Stimulated activated naive B cell treated with anti-CD40 and anti-IgM and Interleukin-4, amounts not matched to agents 10 μg/mL and 1 μg/mL and 100 μg/mL, for 72 hours (primary cell): ENCODE data around the gene RAD23A.
A peak's percentile ranks its signal among the peaks of the same experiment; 100 is the strongest.
"Not testable (repeated sequence)": the region's sequence is repeated elsewhere in the genome, so short reads cannot be mapped to it uniquely, and the experiment has no call there.

Experiments
- ATAC-seq, 2 donors: fragments of 150-1000 bp; cut with Tn5 transposase; replicated peaks; 2 replicates each; pipeline ENCODE4 v1.10.0; 2021; ENCODE audit warnings: moderate library complexity in 1 of 2
- DNase-seq: peaks from one replicate; pipeline ENCODE4 v3.0.0; 2021
- H3K27ac Mint-ChIP-seq: one replicate; pipeline ENCODE4 v1.8.0; 2022; ENCODE audit warnings: mild to moderate bottlenecking, mixed read lengths
- H3K27me3 Mint-ChIP-seq, 2 donors: one replicate each; pipeline ENCODE4 v1.8.0; 2022; ENCODE audit warnings: mixed read lengths in 2 of 2
- H3K36me3 Mint-ChIP-seq, 2 donors: one replicate each; pipeline ENCODE4 v1.8.0; 2022; ENCODE audit warnings: mixed read lengths in 2 of 2, mild to moderate bottlenecking in 1 of 2
- H3K4me1 Mint-ChIP-seq, 2 donors: one replicate each; pipeline ENCODE4 v1.8.0; 2022; ENCODE audit warnings: mixed read lengths in 2 of 2, mild to moderate bottlenecking in 1 of 2
- H3K4me3 Mint-ChIP-seq, 2 donors: one replicate each; pipeline ENCODE4 v1.8.0; 2022; ENCODE audit warnings: mild to moderate bottlenecking in 2 of 2, mixed read lengths in 2 of 2, moderate library complexity in 1 of 2
- H3K9me3 Mint-ChIP-seq, 2 donors: one replicate each; pipeline ENCODE4 v1.8.0; 2022; ENCODE audit warnings: mixed read lengths in 2 of 2, mild to moderate bottlenecking in 1 of 2

The RAD23A gene

GRCh38 chr19:12955996-12956395 is 10.3 kb downstream of the RAD23A start:
- DNase-seq (no peak), ATAC-seq (no peak)
- Mint-ChIP-seq H3K27ac (peak overlapping the region; percentile 94), H3K4me1 (peaks cover 32 to 41% of the 10 kb centered on the region in 2 donors), H3K36me3 (peaks cover 24 to 43% of the 10 kb centered on the region in 2 donors), H3K27me3 (no peaks in the 10 kb centered on the region), H3K9me3 (no peaks in the 10 kb centered on the region), H3K4me3 (peak overlapping the region; percentile 95 to 96)

GRCh38 chr19:12956446-12957388 is 11.1 kb downstream of the RAD23A start, which contains the start of gene GADD45GIP1:
Gene GADD45GIP1, minus strand, starts transcription at chr19:12957223. Its CDS starts 11 bp downstream, at chr19:12957212.
- H3K27me3 Mint-ChIP-seq, result no peaks in the 10 kb centered on the region
- DNase-seq, result peak; percentile 84
- H3K36me3 Mint-ChIP-seq, result peaks cover 18 to 36% of the 10 kb centered on the region in 2 donors
- ATAC-seq, result peak; percentile 93 to 95
- H3K4me3 Mint-ChIP-seq, result peak within 1 kb of the TSS; percentile 95 to 96
- peaks cover 32 to 41% of the 10 kb centered on the region in 2 donors for H3K4me1 Mint-ChIP-seq
- no peaks in the 10 kb centered on the region for H3K9me3 Mint-ChIP-seq
- H3K27ac Mint-ChIP-seq, result peak within 1 kb of the TSS; percentile 100

GRCh38 chr19:12957389-12957952 is 11.8 kb downstream of the RAD23A start:
- H3K9me3 Mint-ChIP-seq, DNase-seq, H3K27me3 Mint-ChIP-seq: not testable (repeated sequence)
- H3K36me3 Mint-ChIP-seq, result peaks cover 14 to 32% of the 10 kb centered on the region in 2 donors
- peaks cover 32 to 39% of the 10 kb centered on the region in 2 donors for H3K4me1 Mint-ChIP-seq
- H3K4me3 Mint-ChIP-seq, result peak overlapping the region; percentile 95 to 96
- peak; percentile 42 to 47 for ATAC-seq
- peak overlapping the region; percentile 100 for H3K27ac Mint-ChIP-seq

- Mint-ChIP-seq H3K4me1 (peaks cover 17 to 19% of the 10 kb centered on the region in 2 donors), H3K9me3 (peaks cover 0 to 1% of the 10 kb centered on the region in 2 donors), H3K36me3 (peaks cover 2 to 13% of the 10 kb centered on the region in 2 donors), H3K27me3 (no peaks in the 10 kb centered on the region), H3K27ac (no peak overlapping the region), H3K4me3 (no peak overlapping the region)
- DNase-seq, result no peak
- no peak for ATAC-seq
These were observed 13.8 kb downstream of the RAD23A start for GRCh38 chr19:12959481-12959880.

GRCh38 chr19:12965017-12965811 is 19.6 kb downstream of the RAD23A start:
- DNase-seq, result peak; percentile 75
- Mint-ChIP-seq H3K4me3 (peak overlapping the region; percentile 87 to 89), H3K36me3 (no peaks in the 10 kb centered on the region), H3K9me3 (peaks cover 0 to 1% of the 10 kb centered on the region in 2 donors), H3K27me3 (no peaks in the 10 kb centered on the region), H3K4me1 (peaks cover 7 to 12% of the 10 kb centered on the region in 2 donors), H3K27ac (peak overlapping the region; percentile 34)
- peak; percentile 97 to 98 for ATAC-seq

GRCh38 chr19:12965812-12966135 is 20.1 kb downstream of the RAD23A start:
- Mint-ChIP-seq H3K4me3 (peak overlapping the region; percentile 67 to 89), H3K4me1 (peaks cover 7 to 12% of the 10 kb centered on the region in 2 donors), H3K36me3 (no peaks in the 10 kb centered on the region), H3K27ac (no peak overlapping the region), H3K9me3 (peaks cover 0 to 1% of the 10 kb centered on the region in 2 donors), H3K27me3 (no peaks in the 10 kb centered on the region)
- ATAC-seq (no peak), DNase-seq (no peak)

- Mint-ChIP-seq H3K9me3 (no peaks in the 10 kb centered on the region), H3K4me3 (no peak overlapping the region), H3K27me3 (no peaks in the 10 kb centered on the region), H3K4me1 (peaks cover 5 to 12% of the 10 kb centered on the region in 2 donors), H3K27ac (no peak overlapping the region), H3K36me3 (no peaks in the 10 kb centered on the region)
- DNase-seq (no peak), ATAC-seq (no peak)
These were observed 22.2 kb downstream of the RAD23A start for GRCh38 chr19:12967907-12968306.

- ATAC-seq (no peak), DNase-seq (no peak)
- Mint-ChIP-seq H3K27me3 (peaks cover 0 to 5% of the 10 kb centered on the region in 2 donors), H3K36me3 (no peaks in the 10 kb centered on the region), H3K4me3 (no peak within 1 kb of the TSS), H3K4me1 (peaks cover 5 to 12% of the 10 kb centered on the region in 2 donors), H3K27ac (no peak within 1 kb of the TSS), H3K9me3 (no peaks in the 10 kb centered on the region)
These were observed 23.8 kb downstream of the RAD23A start, which contains the start of gene DAND5 for GRCh38 chr19:12969292-12969988. Gene DAND5, plus strand, starts transcription at chr19:12969576. Its CDS starts 85 bp downstream, at chr19:12969661.

GRCh38 chr19:12970070-12970820 is 24.6 kb downstream of the RAD23A start:
- Mint-ChIP-seq H3K4me1 (peaks cover 2 to 7% of the 10 kb centered on the region in 2 donors), H3K9me3 (no peaks in the 10 kb centered on the region), H3K27ac (no peak overlapping the region), H3K27me3 (peaks cover 0 to 10% of the 10 kb centered on the region in 2 donors), H3K4me3 (no peak overlapping the region), H3K36me3 (no peaks in the 10 kb centered on the region)
- no peak for ATAC-seq
- no peak for DNase-seq

GRCh38 chr19:12973236-12973635 is 27.6 kb downstream of the RAD23A start:
- Mint-ChIP-seq H3K27ac (no peak overlapping the region), H3K9me3 (no peaks in the 10 kb centered on the region), H3K27me3 (peaks cover 9 to 23% of the 10 kb centered on the region in 2 donors), H3K36me3 (no peaks in the 10 kb centered on the region), H3K4me1 (peaks cover 5 to 7% of the 10 kb centered on the region in 2 donors), H3K4me3 (no peak overlapping the region)
- ATAC-seq, result no peak
- DNase-seq, result no peak

- no peaks in the 10 kb centered on the region for H3K9me3 Mint-ChIP-seq
- H3K27ac Mint-ChIP-seq, result no peak overlapping the region
- no peak overlapping the region for H3K4me3 Mint-ChIP-seq
- H3K36me3 Mint-ChIP-seq, result no peaks in the 10 kb centered on the region
- H3K27me3 Mint-ChIP-seq, result peaks cover 9 to 23% of the 10 kb centered on the region in 2 donors
- no peak for ATAC-seq
- no peak for DNase-seq
- peaks cover 5 to 7% of the 10 kb centered on the region in 2 donors for H3K4me1 Mint-ChIP-seq
These were observed 28.9 kb downstream of the RAD23A start for GRCh38 chr19:12974301-12975220.

GRCh38 chr19:12975221-12975741 is 29.6 kb downstream of the RAD23A start:
- H3K4me1 Mint-ChIP-seq, result peaks cover 5 to 13% of the 10 kb centered on the region in 2 donors
- H3K36me3 Mint-ChIP-seq, result no peaks in the 10 kb centered on the region
- no peak overlapping the region for H3K27ac Mint-ChIP-seq
- DNase-seq (no peak), ATAC-seq (no peak)
- H3K4me3 Mint-ChIP-seq, result no peak overlapping the region
- H3K9me3 Mint-ChIP-seq, result no peaks in the 10 kb centered on the region
- peaks cover 9 to 23% of the 10 kb centered on the region in 2 donors for H3K27me3 Mint-ChIP-seq
